K562 (cell line): ENCODE measurements around the gene TMEM129. TPM values are rescaled to one million over a fixed set of nuclear protein-coding genes. Genes with fewer than 3 reads are reported as not detected.

Experiments used
- BHLHE40 ChIP-seq: IDR thresholded peaks from 2 replicates; pipeline ENCODE4 v1.6.1; 2011; ENCODE audit warnings: low read length, improper control_type of control experiment
- CBFB ChIP-seq: sonication (generic); formaldehyde crosslinking; IDR thresholded peaks from 2 replicates; pipeline ENCODE4 v1.4.0; 2020; ENCODE audit warnings: mild to moderate bottlenecking, missing genetic modification reagents
- CHCHD3 ChIP-seq: fragments of 250-450 bp; sonication (Bioruptor Pico); IDR thresholded peaks from 2 replicates; pipeline ENCODE4 v2.1.2; 2022; ENCODE audit warnings: mild to moderate bottlenecking
- CTBP1 ChIP-seq: fragments of 450-650 bp; IDR thresholded peaks from 2 replicates; pipeline ENCODE4 v1.6.1; 2016; ENCODE audit warnings: borderline replicate concordance
- DEAF1 ChIP-seq: fragments of 450-650 bp; formaldehyde crosslinking; IDR thresholded peaks from 2 replicates; pipeline ENCODE4 v1.4.0; 2020; ENCODE audit warnings: mild to moderate bottlenecking, moderate library complexity
- DPF2 ChIP-seq: fragments of 450-650 bp; IDR thresholded peaks from 2 replicates; pipeline ENCODE4 v1.6.1; 2016
- FOXA1 ChIP-seq: fragments of 450-650 bp; IDR thresholded peaks from 2 replicates; pipeline ENCODE4 v1.6.1; 2016; ENCODE audit warnings: mild to moderate bottlenecking, borderline replicate concordance
- JUN ChIP-seq, 2 experiments: sonication (generic) in 1 of 2; formaldehyde crosslinking in 1 of 2; IDR thresholded peaks; 2 replicates each; pipeline versions ENCODE4 v1.6.1 to v1.8.0; 2012 to 2022; ENCODE audit warnings: borderline replicate concordance in 2 of 2, mild to moderate bottlenecking in 2 of 2, improper control_type of control experiment in 1 of 2, low read depth in 1 of 2, low read length in 1 of 2, missing genetic modification reagents in 1 of 2
- KAT8 ChIP-seq: fragments of 450-650 bp; IDR thresholded peaks from 2 replicates; pipeline ENCODE4 v1.6.1; 2016; ENCODE audit warnings: low read depth, mild to moderate bottlenecking
- LARP7 ChIP-seq: fragments of 450-650 bp; IDR thresholded peaks from 2 replicates; pipeline ENCODE4 v1.6.1; 2016
- MAX ChIP-seq: sonication (generic); formaldehyde crosslinking; IDR thresholded peaks from 2 replicates; pipeline ENCODE4 v1.9.0; 2022; ENCODE audit warnings: mild to moderate bottlenecking, missing genetic modification reagents
- MED1 ChIP-seq: sonication (generic); formaldehyde crosslinking; IDR thresholded peaks from 2 replicates; pipeline ENCODE4 v1.8.1; 2023; ENCODE audit warnings: missing genetic modification reagents, borderline replicate concordance
- MEF2D ChIP-seq: conservative IDR thresholded peaks from 2 replicates; pipeline ENCODE4 v1.6.1; 2016; ENCODE audit warnings: low read depth, missing genetic modification characterization, missing compliant biosample characterization
- NUFIP1 ChIP-seq: fragments of 450-650 bp; IDR thresholded peaks from 2 replicates; pipeline ENCODE4 v1.6.1; 2018; ENCODE audit not compliant: partially characterized antibody
- PHB ChIP-seq: fragments of 250-450 bp; sonication (Bioruptor Pico); IDR thresholded peaks from 2 replicates; pipeline ENCODE4 v1.5.0; 2021
- PHB2 ChIP-seq: fragments of 450-650 bp; IDR thresholded peaks from 2 replicates; pipeline ENCODE4 v1.6.1; 2017; ENCODE audit warnings: low read depth
- POLR2A ChIP-seq: fragments of 450-650 bp; conservative IDR thresholded peaks from 2 replicates; pipeline ENCODE4 v1.6.1; 2016
- POLR2AphosphoS5 ChIP-seq: IDR thresholded peaks from 2 replicates; pipeline ENCODE4 v1.6.1; 2011; ENCODE audit warnings: mild to moderate bottlenecking, low read depth, low read length, moderate library complexity; ENCODE audit not compliant: control insufficient read depth, insufficient read depth
- RBM25 ChIP-seq: fragments of 200-400 bp; formaldehyde crosslinking; IDR thresholded peaks from 2 replicates; pipeline ENCODE4 v1.6.1; 2018; ENCODE audit warnings: low read length, low read depth, moderate library complexity; ENCODE audit not compliant: severe bottlenecking
- RNF2 ChIP-seq: sonication (generic); IDR thresholded peaks from 2 replicates; pipeline ENCODE4 v1.6.1; 2016
- SMARCA4 ChIP-seq: fragments of 450-650 bp; IDR thresholded peaks from 2 replicates; pipeline ENCODE4 v1.6.1; 2016
- SMARCA5 ChIP-seq: fragments of 450-650 bp; IDR thresholded peaks from 2 replicates; pipeline ENCODE4 v1.6.1; 2016
- SMC3 ChIP-seq: conservative IDR thresholded peaks from 2 replicates; pipeline ENCODE4 v1.6.1; 2011; ENCODE audit warnings: low read depth, low read length, improper control_type of control experiment; ENCODE audit not compliant: insufficient read depth
- SRSF7 ChIP-seq: fragments of 200-400 bp; formaldehyde crosslinking; optimal IDR thresholded peaks from 2 replicates; pipeline ENCODE3; 2017; ENCODE audit warnings: mild to moderate bottlenecking, low read depth, low read length
- TBL1XR1 ChIP-seq, 2 experiments: IDR thresholded peaks; 2 replicates each; pipeline ENCODE4 v1.6.1; 2012; ENCODE audit warnings: improper control_type of control experiment in 2 of 2, low read length in 2 of 2, mild to moderate bottlenecking in 1 of 2
- ZNF140 ChIP-seq: fragments of 250-450 bp; sonication (Bioruptor Pico); IDR thresholded peaks from 2 replicates; pipeline ENCODE4 v1.8.0; 2021; ENCODE audit warnings: moderate library complexity, mild to moderate bottlenecking, inconsistent platforms
- ZNF184 ChIP-seq: sonication (generic); formaldehyde crosslinking; IDR thresholded peaks from 2 replicates; pipeline ENCODE4 v1.5.0; 2020; ENCODE audit warnings: missing genetic modification reagents
- ZNF232 ChIP-seq: sonication (generic); formaldehyde crosslinking; IDR thresholded peaks from 2 replicates; pipeline ENCODE4 v1.8.0; 2022; ENCODE audit warnings: mild to moderate bottlenecking, missing genetic modification reagents
- ZNF324 ChIP-seq: fragments of 250-450 bp; sonication (Bioruptor Pico); IDR thresholded peaks from 2 replicates; pipeline ENCODE4 v1.4.0; 2020; ENCODE audit warnings: mild to moderate bottlenecking
- ZNF398 ChIP-seq: fragments of 250-450 bp; sonication (Bioruptor Pico); IDR thresholded peaks from 2 replicates; pipeline ENCODE4 v1.8.0; 2021; ENCODE audit warnings: moderate library complexity, mild to moderate bottlenecking, inconsistent platforms
- polyA plus RNA-seq, 8 experiments: library from polyadenylated mRNA; depleted of rRNA in 4 of 8; stranded (reverse) in 5 of 8; unstranded in 3 of 8; fragments of >200 nt; fragmentation: Nextera tagmentation in 2 of 8; fragmentation: Illumina TruSeq in 1 of 8; extraction: Ambion mirVana in 2 of 8; extraction: Trizol in 1 of 8; gene quantifications; 2 replicates each; pipeline versions ENCODE4 v1.2.1 to v1.2.3, GENCODE V29; 2011 to 2014; ENCODE audit warnings: inconsistent platforms in 1 of 8, missing spikeins in 1 of 8
- total RNA-seq, 7 experiments: library from RNA; depleted of rRNA in 6 of 7; stranded (reverse); fragments of >200 nt in 6 of 7; fragmentation: Illumina TruSeq in 2 of 7; extraction: Trizol in 2 of 7; gene quantifications; 2 replicates each; pipeline versions ENCODE4 v1.2.1 to v1.2.3, GENCODE V29; 2011 to 2021; ENCODE audit warnings: low replicate concordance in 1 of 7

TMEM129 gene
- total and polyA plus RNA-seq, 9 of the 15 experiments (the other 6 are each of a cell fraction or from before 2014, with no cell fraction given): 0.34 to 47.2 (median 18.8) TPM

DNA sequence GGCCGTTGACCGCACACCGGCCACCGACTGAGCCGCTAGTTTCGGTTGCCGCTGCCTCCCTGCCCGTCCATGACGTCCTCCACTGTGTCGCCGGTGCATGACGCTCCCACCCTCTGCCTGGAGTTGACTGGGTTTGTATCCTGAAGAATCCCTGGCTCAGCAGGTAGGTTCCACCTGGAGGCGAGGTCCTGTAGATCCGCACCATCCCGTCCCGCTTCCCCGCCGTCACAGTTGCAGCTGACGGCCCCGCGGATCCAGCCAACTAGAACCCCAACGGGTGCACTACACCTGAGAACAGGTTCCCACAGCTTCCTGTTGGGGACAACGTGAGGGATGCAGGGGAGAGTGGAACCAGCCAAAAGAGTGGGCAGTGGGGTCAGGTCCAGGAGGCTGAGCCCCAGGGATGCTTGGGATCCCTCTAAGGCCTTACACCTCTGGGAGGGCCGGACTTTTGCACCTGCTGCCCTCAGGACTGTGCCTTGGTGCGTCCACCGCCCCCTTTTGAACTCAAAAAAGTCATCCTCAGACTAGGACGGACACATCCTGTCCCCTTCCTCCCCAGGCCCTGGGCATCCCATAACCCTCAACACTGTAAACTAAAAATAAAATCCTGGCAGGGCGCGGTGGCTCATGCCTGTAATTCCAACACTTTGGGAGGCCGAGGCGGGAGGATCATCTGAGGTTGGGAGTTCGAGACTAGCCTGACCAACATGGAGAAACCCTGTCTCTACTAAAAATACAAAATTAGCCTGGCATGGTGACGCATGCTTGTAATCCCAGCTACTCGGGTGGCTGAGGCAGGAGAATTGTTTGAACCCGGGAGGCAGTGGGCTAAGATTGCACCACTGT, 7.9 kb downstream of the TMEM129 start (continued):
- no peak for TF ChIP-seq MED1
- no peak for TF ChIP-seq ZNF140 (CRISPR knock-in tag)
- TF ChIP-seq SMC3: no peak
- TF ChIP-seq RNF2: no peak
- TF ChIP-seq NUFIP1: no peak
- TF ChIP-seq CHCHD3 (CRISPR knock-in tag): no peak
- TF ChIP-seq SMARCA5: no peak
- TF ChIP-seq MEF2D (tag): no peak
- TF ChIP-seq CTBP1: no peak
- no peak for TF ChIP-seq ZNF324 (CRISPR knock-in tag)
- no peak for TF ChIP-seq ZNF398 (CRISPR knock-in tag)
- no peak for TF ChIP-seq DPF2
- no peak for TF ChIP-seq LARP7
- no peak for TF ChIP-seq SRSF7
- TF ChIP-seq TBL1XR1 (IDR thresholded peaks at IDR 0.05; ENCODE audit: low read length in 2 of 2): no peak
- TF ChIP-seq SMARCA4: no peak
- TF ChIP-seq POLR2A: peak; percentile 69; the same call in 1 of the 2 replicates
- no peak for TF ChIP-seq ZNF184 (CRISPR knock-in tag)
- no peak for TF ChIP-seq POLR2AphosphoS5
- no peak for TF ChIP-seq CBFB (CRISPR knock-in tag)
- no peak for TF ChIP-seq KAT8
- TF ChIP-seq PHB (CRISPR knock-in tag): no peak
- TF ChIP-seq FOXA1: no peak
- TF ChIP-seq MAX (CRISPR knock-in tag): no peak
- no peak for TF ChIP-seq DEAF1
- TF ChIP-seq PHB2: no peak
- TF ChIP-seq ZNF232 (CRISPR knock-in tag): 0 out of 2 replicates have a peak, but pooled peaks have one; percentile 22
- no peak for TF ChIP-seq BHLHE40
- no peak for TF ChIP-seq JUN (IDR thresholded peaks at IDR 0.05; ENCODE audit: borderline replicate concordance, low read depth, low read length)
- 0 out of 2 replicates have a peak, but pooled peaks have one; percentile 19 for TF ChIP-seq JUN (CRISPR knock-in tag; IDR thresholded peaks at IDR 0.05; ENCODE audit: borderline replicate concordance)
- no peak for TF ChIP-seq RBM25
